Epithelial cell of proximal tubule (primary cell): ENCODE measurements around the gene ERFL. TPM values are rescaled to one million over a fixed set of nuclear protein-coding genes. Genes with fewer than 3 reads are reported as not detected.
"Not testable (repeated sequence)": the region's sequence is repeated elsewhere in the genome, so short reads cannot be mapped to it uniquely, and the experiment has no call there.

Experiments used
- DNase-seq: peaks from one replicate; pipeline ENCODE4 v3.0.0-alpha.2; 2011; ENCODE audit warnings: low read depth
- H3K4me3 ChIP-seq: 2 replicates; pipeline ENCODE4 v1.5.1; 2011; ENCODE audit warnings: low read depth, mild to moderate bottlenecking, low read length
- total RNA-seq: library from RNA; depleted of rRNA; stranded (reverse); fragments of >200 nt; gene quantifications from 2 replicates; pipeline ENCODE4 v1.2.3, GENCODE V29; 2015
- TF ChIP-seq, protein P1 (sequence below): conservative IDR thresholded peaks from 2 replicates; pipeline ENCODE4 v1.5.1; 2012; ENCODE audit warnings: low read depth, mild to moderate bottlenecking, low read length

ERFL gene
- total RNA-seq, 1 donor from 2014 or later: not detected

DNA sequence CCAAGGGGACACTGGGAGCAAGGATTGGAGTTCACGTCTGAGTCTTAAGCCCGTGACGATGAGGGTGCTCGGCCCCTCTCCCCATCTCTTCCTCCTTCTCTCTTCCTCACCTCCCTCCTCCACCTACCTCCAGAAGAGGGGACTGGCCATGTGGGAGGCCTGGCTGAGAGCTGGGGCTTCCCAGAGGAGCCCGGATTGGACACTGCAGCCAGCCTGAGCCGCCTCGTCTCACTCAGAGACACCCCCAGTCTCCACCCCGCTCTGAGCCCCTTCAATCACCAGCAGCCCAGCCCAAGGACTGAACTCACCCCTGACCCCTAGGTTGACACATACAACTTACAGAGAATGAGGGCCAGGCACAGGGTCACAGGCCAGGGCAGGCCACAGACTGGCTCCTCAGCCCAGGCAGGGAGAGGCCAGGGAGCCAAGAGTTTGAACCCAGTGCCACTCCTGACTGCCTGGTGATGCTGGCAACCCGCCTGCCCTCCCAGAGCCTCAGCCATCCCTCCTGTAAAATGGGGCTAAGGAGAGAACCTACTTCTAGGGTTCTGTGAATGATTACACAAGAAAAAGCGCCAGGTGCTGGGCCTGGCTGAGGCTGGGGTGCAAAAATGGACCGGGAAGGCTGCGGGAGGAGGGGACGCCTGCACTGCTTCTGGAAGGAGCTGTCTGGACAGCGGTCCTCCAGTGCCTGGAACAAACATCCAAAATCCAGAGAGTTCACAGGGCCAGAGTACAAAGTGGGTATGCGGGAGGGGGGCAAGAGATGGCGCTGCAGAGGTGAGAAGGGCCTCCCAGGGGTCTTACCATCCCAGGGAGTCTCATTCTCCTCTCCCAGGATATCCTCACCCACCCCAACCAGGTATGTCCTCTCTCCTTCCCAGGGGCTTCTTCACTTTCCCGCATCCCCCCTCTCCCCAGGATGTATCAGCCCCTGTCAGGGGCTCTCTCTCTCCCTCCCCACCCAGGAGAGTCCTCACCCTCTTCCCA, 50.0 kb downstream of the ERFL start:
- TF ChIP-seq, protein P1, sequence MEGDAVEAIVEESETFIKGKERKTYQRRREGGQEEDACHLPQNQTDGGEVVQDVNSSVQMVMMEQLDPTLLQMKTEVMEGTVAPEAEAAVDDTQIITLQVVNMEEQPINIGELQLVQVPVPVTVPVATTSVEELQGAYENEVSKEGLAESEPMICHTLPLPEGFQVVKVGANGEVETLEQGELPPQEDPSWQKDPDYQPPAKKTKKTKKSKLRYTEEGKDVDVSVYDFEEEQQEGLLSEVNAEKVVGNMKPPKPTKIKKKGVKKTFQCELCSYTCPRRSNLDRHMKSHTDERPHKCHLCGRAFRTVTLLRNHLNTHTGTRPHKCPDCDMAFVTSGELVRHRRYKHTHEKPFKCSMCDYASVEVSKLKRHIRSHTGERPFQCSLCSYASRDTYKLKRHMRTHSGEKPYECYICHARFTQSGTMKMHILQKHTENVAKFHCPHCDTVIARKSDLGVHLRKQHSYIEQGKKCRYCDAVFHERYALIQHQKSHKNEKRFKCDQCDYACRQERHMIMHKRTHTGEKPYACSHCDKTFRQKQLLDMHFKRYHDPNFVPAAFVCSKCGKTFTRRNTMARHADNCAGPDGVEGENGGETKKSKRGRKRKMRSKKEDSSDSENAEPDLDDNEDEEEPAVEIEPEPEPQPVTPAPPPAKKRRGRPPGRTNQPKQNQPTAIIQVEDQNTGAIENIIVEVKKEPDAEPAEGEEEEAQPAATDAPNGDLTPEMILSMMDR: no peak
- H3K4me3 ChIP-seq: no peak overlapping the region

DNA sequence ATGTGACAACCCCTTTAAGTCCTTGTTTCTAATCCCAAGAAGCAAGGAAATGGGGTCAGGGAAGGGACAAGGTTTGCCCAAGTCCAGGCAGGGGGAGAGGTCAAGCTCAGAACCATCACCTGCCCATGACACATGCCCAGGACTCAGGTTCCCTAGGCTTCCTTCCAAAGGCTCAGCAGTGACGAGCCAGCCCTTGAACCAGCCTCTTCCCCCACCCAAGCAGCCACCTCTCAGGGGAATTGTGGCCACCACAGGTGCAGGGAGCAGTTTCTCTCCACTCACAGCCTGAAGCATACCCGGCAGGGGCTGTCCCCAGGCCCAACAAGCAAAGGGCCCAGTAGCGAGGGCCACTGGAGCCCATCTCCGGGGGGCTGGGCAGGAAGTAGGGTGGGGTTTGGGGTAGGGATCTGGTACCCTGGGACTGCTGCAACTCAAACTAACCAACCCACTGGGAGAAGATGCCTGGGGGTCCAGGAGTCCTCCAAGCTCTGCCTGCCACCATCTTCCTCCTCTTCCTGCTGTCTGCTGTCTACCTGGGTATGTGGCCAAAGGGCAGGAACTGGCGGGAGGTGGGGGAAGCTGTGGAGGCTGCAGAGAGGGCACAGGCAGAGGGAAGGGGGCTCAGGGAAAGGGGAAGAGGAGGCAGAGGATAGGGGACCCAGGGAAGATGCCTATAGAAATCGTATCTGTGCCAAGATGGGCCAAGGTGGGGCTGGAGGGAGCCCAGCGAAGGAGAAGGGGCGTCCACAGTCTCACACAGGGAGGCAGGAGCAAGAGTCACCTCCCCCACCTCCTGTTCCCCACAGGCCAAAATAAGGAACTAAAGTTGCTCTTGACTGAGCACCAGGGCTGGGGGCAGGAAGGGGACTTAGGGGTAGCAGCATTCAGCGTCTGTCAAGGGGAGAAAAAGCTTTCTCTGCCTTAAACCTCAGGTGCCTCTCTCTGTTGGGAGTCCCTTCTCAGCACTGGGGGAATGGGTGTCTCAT, 51.1 kb downstream of the ERFL start, which contains the start of gene CD79A:
Gene CD79A, plus strand, starts transcription at position 433 of the 986 bp plus-strand sequence. Its CDS starts 26 bp downstream, at position 459.
- TF ChIP-seq, protein P1: no peak
- H3K4me3 ChIP-seq: no peak within 1 kb of the TSS
- DNase-seq: no peak

More for the DNA sequence above, 50.0 kb downstream of the ERFL start:
- DNase-seq: no peak

DNA sequence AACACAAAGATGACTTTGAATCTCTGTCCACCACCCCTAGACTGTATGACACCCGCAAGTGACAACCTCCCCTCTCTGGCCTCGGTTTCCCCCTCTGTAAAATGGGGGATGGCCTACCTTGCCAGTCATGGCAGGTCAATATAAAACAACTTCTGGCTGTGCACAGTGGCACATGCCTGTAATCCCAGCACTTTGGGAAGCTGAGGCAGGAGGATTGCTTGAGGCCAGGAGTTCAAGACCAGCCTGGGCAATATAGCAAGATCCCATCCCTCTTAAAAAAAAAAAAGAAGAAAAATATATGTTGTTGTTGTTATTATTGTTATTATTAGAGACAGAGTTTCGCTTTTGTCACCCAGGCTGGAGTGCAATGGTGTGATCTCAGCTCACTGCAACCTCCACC, 52.3 kb downstream of the ERFL start:
- DNase-seq, H3K4me3 ChIP-seq: not testable (repeated sequence)

GRCh38 chr19:41872775-41873647, 55.2 kb downstream of the ERFL start:
- TF ChIP-seq, protein P1: peak; percentile 79
- no peak for DNase-seq
- no peak overlapping the region for H3K4me3 ChIP-seq

DNA sequence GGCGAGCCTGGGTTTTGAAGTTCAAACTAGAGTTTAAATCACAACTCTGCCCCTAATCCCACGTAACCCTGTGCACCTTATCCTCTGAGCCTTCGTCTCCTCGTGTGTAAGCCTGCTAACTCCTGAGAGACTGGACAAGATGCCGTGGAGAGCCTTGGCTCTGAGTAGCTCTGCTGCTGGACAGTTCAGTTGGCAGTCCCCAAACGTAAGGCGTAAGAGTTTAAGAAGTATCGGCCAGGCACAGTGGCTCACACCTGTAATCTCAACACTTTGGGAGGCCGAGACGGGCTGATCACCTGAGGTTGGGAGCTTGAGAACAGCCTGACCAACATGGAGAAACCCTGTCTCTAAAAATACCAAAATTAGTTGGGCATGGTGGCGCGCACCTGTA, 55.9 kb downstream of the ERFL start:
- no peak overlapping the region for H3K4me3 ChIP-seq
- no peak for DNase-seq
- TF ChIP-seq, protein P1: no peak

DNA sequence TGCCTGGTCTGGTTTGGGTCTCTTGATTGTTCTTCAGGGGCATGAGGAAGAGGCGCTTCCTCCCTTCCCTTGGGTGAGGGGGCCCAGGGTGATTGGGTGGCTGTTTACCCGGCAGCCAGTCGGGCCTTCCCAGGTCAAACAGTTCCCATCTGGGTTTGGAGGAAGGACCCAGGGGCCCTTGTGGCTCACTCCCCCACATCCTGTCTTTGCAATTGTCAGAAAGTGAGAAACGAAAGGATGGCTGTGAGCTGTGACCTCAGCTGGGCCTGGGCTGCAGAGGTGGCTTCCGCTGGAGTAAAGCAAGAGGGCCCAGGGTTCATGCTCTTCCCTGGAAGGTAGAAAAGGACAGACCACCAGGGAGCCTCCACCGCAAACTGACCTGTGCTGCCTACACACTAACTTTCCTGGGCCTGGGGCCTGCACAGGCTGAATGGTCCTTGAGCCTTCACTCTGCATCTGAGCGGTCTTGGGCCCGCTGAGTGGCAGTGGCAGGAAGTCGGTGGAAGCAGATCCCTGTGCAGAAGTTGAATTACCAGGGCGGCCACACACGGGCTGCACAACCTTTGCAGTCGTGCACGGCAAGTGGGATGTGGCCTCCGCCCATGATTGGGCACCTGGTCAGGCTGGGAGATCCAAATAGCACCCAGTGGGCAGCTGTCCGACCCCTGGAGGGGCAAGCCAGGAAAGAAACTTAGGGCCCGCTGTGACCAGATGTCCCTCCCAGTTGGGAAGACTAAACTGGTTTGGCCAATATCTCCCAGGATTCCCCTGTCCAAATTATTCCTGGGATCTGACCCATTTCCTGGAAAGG, 56.5 kb downstream of the ERFL start:
- TF ChIP-seq, protein P1: no peak
- H3K4me3 ChIP-seq: no peak overlapping the region
- no peak for DNase-seq
